AG04449 (cell line): ENCODE measurements around the gene C20orf141.
"Not testable (repeated sequence)": the region's sequence is repeated elsewhere in the genome, so short reads cannot be mapped to it uniquely, and the experiment has no call there.

Experiments
- CTCF ChIA-PET: fragments of 350-600 bp; formaldehyde crosslinking; extraction: SDS; loops from one replicate; lab custom pipeline; 2021; ENCODE audit warnings: antibody characterized with exemption; lab: Yijun Ruan, JAX
- POLR2A ChIA-PET: fragments of 400-600, 350-600 bp; formaldehyde crosslinking; extraction: SDS; loops from one replicate; lab custom pipeline; 2020; ENCODE audit warnings: antibody characterized with exemption, inconsistent platforms; lab: Yijun Ruan, JAX
- DNase-seq: peaks from one replicate; pipeline ENCODE4 v3.0.0-alpha.2; 2010; ENCODE audit warnings: low read depth, low spot score
- H3K4me3 ChIP-seq: 2 replicates; pipeline ENCODE4 v1.5.1; 2011; ENCODE audit warnings: low read depth, mild to moderate bottlenecking, control low read depth, low read length
- TF ChIP-seq, protein P1 (sequence below): IDR thresholded peaks from one replicate; pipeline ENCODE4 v1.5.1; 2011; ENCODE audit warnings: mild to moderate bottlenecking, moderate library complexity, low read length, control low read depth, inconsistent platforms; ENCODE audit not compliant: insufficient read depth; ENCODE audit errors: missing control alignments

The C20orf141 gene

DNA sequence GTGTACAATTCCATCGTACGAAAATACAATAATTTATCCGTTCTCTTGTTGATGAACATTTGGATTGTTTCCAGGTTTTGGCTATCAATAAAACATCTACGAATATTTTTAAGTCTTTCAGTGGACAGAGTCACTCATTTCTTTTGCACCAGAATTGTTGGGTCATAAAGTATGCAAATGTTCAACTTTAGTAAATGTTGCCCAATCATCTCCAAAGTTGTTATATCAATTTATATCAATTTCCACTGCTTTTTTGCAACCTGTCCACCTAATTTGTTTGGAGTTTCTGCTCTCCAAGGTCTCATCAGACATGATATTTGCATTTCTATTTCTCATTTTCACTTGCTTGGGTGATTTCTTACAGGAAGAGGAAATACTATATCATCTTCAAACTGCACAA lies 11.9 kb downstream of the C20orf141 start:
- H3K4me3 ChIP-seq: no peak overlapping the region
- DNase-seq: no peak
- ChIA-PET POLR2A (no interaction called here), CTCF (interaction anchor here (1.7 kb wide), 1 partner anchor 12 kb away, joined by 4 read pairs; the partner anchor contains the start of gene C20orf141)
- TF ChIP-seq, protein P1, sequence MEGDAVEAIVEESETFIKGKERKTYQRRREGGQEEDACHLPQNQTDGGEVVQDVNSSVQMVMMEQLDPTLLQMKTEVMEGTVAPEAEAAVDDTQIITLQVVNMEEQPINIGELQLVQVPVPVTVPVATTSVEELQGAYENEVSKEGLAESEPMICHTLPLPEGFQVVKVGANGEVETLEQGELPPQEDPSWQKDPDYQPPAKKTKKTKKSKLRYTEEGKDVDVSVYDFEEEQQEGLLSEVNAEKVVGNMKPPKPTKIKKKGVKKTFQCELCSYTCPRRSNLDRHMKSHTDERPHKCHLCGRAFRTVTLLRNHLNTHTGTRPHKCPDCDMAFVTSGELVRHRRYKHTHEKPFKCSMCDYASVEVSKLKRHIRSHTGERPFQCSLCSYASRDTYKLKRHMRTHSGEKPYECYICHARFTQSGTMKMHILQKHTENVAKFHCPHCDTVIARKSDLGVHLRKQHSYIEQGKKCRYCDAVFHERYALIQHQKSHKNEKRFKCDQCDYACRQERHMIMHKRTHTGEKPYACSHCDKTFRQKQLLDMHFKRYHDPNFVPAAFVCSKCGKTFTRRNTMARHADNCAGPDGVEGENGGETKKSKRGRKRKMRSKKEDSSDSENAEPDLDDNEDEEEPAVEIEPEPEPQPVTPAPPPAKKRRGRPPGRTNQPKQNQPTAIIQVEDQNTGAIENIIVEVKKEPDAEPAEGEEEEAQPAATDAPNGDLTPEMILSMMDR: no peak

DNA sequence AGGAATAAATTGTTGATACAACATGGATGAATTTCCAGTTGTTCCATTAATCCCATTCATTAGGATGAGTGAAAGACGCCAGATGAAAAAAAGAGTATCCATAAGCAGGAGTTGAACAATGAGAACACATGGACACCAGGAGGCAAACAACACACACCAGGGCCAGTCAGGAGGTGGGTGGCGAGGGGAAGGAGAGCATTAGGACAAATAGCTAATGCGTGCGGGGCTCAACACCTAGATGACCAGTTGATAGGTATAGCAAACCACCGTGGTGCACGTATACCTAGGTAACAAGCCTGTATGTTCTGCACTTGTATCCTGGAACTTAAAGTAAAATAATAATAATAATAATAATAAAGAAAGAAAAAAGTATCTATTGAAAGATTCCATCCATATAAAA lies 14.6 kb downstream of the C20orf141 start:
- TF ChIP-seq, protein P1: no peak
- no peak overlapping the region for H3K4me3 ChIP-seq
- DNase-seq: no peak
- CTCF ChIA-PET: interaction anchor here (1.3 to 2.4 kb wide), 2 partner anchors 8 to 74 kb away, joined by 3 to 5 read pairs; no protein-coding TSS in a partner anchor
- POLR2A ChIA-PET: no interaction called here

DNA sequence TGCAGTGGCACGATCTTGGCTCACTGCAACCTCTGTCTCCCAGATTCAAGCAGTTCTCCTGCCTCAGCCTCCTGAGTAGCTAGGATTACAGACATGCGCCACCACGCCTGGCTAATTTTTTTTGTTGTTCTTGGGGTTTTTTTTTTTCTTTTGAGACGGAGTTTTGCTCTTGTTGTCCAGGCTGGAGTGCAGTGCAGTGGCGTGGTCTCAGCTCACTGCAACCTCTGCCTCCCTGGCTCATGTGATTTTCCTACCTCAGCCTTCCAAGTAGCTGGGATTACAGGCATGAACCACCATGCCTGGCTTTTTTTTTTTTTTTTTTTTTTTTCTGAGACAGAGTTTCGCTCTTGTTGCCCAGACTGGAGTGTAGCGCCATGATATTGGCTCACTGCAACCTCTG lies 16.4 kb downstream of the C20orf141 start:
- CTCF ChIA-PET: interaction anchor here (2.4 kb wide), 1 partner anchor 10 kb away, joined by 5 read pairs; no protein-coding TSS in a partner anchor
- DNase-seq, POLR2A ChIA-PET, H3K4me3 ChIP-seq: not testable (repeated sequence)

DNA sequence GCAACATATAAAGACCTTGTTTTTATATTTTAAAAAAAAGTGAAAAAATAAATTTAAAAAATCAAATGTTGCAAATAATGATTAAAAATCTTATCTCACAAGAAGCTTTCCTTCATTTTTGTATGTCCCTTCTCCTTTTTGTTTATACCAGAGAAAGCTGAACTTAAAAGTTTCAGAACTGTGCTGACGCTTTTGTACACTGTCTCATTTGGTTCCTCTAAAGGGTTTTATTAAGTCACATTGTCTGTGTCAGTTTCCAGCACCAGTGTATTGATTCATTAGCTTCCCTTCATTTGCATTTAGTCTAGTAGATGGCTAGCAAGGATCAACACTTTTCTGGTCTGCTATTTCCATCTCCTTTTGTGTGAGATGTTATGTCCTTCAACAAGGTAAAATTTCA lies 19.0 kb downstream of the C20orf141 start:
- no peak for DNase-seq
- CTCF ChIA-PET: interaction anchor here (1.1 to 3.6 kb wide), 4 partner anchors 10 to 81 kb away, joined by 3 to 13 read pairs (median 5); no protein-coding TSS in a partner anchor
- POLR2A ChIA-PET: no interaction called here
- no peak overlapping the region for H3K4me3 ChIP-seq
- TF ChIP-seq, protein P1: no peak

DNA sequence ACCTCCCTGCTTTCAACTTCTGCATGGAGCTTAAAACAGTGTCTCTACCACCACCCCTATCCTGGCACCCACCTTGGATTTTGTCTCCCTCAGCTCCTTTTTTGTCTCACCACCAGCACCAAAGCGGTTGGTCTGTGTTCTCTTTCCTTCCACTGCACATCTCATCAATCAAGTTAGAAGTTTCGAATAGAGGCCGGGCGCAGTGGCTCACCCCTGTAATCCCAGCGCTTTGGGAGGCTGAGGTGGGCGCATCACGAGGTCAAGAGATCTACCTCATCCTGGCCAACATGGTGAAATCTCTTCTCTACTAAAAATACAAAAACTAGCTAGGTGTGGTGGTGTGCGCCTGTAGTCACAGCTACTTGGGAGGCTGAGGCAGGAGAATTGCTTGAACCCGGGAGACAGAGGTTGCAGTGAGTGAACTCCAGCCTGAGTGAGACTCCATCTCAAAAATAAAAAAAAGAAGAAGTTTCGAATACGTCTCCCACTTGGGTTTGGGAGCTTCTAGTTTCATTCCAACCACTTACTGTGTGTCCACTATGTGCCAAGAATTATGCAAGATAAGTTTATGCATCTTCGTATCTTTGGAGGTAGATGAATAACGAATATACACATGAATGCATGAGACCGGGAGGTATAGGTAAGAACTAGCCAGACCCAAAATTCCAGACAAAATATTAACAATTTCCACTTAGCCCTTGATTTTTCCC lies 19.8 kb downstream of the C20orf141 start:
- TF ChIP-seq, protein P1: no peak
- ChIA-PET POLR2A (interaction anchor here (0.6 kb wide), 1 partner anchor 366 kb away, joined by 3 read pairs; no protein-coding TSS in a partner anchor), CTCF (interaction anchor here (0.8 to 3.6 kb wide), 4 partner anchors 10 to 82 kb away, joined by 3 to 13 read pairs (median 5); no protein-coding TSS in a partner anchor)
- DNase-seq: no peak
- no peak overlapping the region for H3K4me3 ChIP-seq

DNA sequence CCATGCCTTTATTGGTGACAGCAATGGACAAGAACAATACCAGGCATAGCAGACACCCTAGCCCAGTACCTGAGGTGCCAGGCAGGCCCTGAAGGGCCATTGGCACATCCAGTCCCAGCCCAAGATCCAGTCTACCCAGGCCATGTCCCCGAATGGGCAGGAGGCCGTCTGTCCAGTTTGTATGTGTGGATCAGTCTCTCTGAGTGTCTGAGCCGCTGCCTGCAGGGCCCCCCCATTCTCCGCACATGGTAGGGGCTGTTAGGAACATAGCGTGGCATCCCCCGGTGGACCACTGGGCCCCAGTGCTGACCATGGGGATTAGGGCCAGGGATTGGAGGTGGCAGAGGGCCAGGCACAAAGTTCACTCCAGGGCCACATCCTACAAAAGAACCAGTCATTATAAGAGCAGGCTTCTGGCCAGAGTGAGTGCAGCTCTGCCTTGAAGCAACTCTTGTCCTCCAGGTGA lies 20.6 kb downstream of the C20orf141 start:
- POLR2A ChIA-PET: no interaction called here

More for the DNA sequence above, 20.6 kb downstream of the C20orf141 start:
- no peak for DNase-seq
- CTCF ChIA-PET: interaction anchor here (1.1 to 3.6 kb wide), 2 partner anchors 17 to 83 kb away, joined by 3 to 13 read pairs; no protein-coding TSS in a partner anchor
- no peak overlapping the region for H3K4me3 ChIP-seq
- TF ChIP-seq, protein P1: no peak
